HPDE6-E6E7 (cell line): Measurements from ENCODE around the gene TTC7B.
"Not testable (repeated sequence)": the region's sequence is repeated elsewhere in the genome, so short reads cannot be mapped to it uniquely, and the experiment has no call there.

Experiments
- DNase-seq: peaks from one replicate; pipeline ENCODE4 v3.0.0; 2011; ENCODE audit warnings: missing footprints; ENCODE audit errors: extremely low spot score

The TTC7B gene

GRCh38 chr14:90831821-90832220 is 15.6 kb upstream of the TTC7B start:
- DNase-seq, result no peak

- no peak for DNase-seq
Measured at GRCh38 chr14:90830931-90831701, 14.9 kb upstream of the TTC7B start.

GRCh38 chr14:90829677-90830076 is 13.4 kb upstream of the TTC7B start:
- no peak for DNase-seq

GRCh38 chr14:90828642-90829487 is 12.6 kb upstream of the TTC7B start:
- DNase-seq, result no peak

GRCh38 chr14:90827919-90828610 is 11.8 kb upstream of the TTC7B start:
- peak; percentile 98 for DNase-seq

GRCh38 chr14:90823542-90823941 is 7.3 kb upstream of the TTC7B start:
- DNase-seq, result not testable (repeated sequence)

GRCh38 chr14:90820958-90821357 is 4.7 kb upstream of the TTC7B start:
- DNase-seq, result peak; percentile 97

- no peak for DNase-seq
Measured at GRCh38 chr14:90819734-90820393, 3.6 kb upstream of the TTC7B start.

GRCh38 chr14:90818715-90819114 is 2.5 kb upstream of the TTC7B start:
- no peak for DNase-seq

- no peak for DNase-seq
Measured at GRCh38 chr14:90816681-90817436, 629 bp upstream of the TTC7B start.

GRCh38 chr14:90815572-90815821 is 733 bp downstream of the TTC7B start:
- DNase-seq, result no peak

GRCh38 chr14:90814806-90815571 is 1.2 kb downstream of the TTC7B start:
- no peak for DNase-seq

GRCh38 chr14:90813442-90813841 is 2.8 kb downstream of the TTC7B start:
- DNase-seq, result no peak

GRCh38 chr14:90812109-90812508 is 4.1 kb downstream of the TTC7B start:
- no peak for DNase-seq

GRCh38 chr14:90811641-90812040 is 4.6 kb downstream of the TTC7B start:
- no peak for DNase-seq

- DNase-seq, result no peak
Measured at GRCh38 chr14:90810806-90811205, 5.4 kb downstream of the TTC7B start.

GRCh38 chr14:90809530-90810312 is 6.5 kb downstream of the TTC7B start:
- DNase-seq, result no peak

- no peak for DNase-seq
Measured at GRCh38 chr14:90808759-90809529, 7.3 kb downstream of the TTC7B start.

- DNase-seq, result no peak
Measured at GRCh38 chr14:90807060-90807459, 9.2 kb downstream of the TTC7B start.
